A549 (cell line): Measurements from ENCODE around the gene ASCL5.

Experiments used
- CHD2 ChIP-seq: fragments of 150-350 bp; IDR thresholded peaks from 2 replicates; pipeline ENCODE4 v1.6.1; 2014; ENCODE audit warnings: low read length; ENCODE audit not compliant: partially characterized antibody
- CTCF ChIP-seq: fragments of >200 bp; sonication (Bioruptor Twin); formaldehyde crosslinking; IDR thresholded peaks from 3 replicates; pipeline ENCODE4 v1.5.1; 2016
- ESRRA ChIP-seq: fragments of 150-350 bp; IDR thresholded peaks from 2 replicates; pipeline ENCODE4 v1.6.1; 2014; ENCODE audit warnings: mild to moderate bottlenecking, low read length, borderline replicate concordance
- HMGXB4 ChIP-seq: fragments of 250-450 bp; sonication (Bioruptor Pico); IDR thresholded peaks from 2 replicates; pipeline ENCODE4 v1.5.0; 2021; ENCODE audit warnings: mild to moderate bottlenecking, moderate library complexity, borderline replicate concordance
- JUN ChIP-seq, 2 experiments: fragments of >200 bp; sonication (Bioruptor Twin); formaldehyde crosslinking; IDR thresholded peaks; 2 replicates in 1 of 2; 3 replicates in 1 of 2; pipeline ENCODE4 v1.6.1; 2016 to 2017
- POLR2A ChIP-seq: IDR thresholded peaks from 2 replicates; pipeline ENCODE4 v1.6.1; 2012; ENCODE audit warnings: mild to moderate bottlenecking, low read length
- USF2 ChIP-seq: fragments of 450-650 bp; IDR thresholded peaks from 2 replicates; pipeline ENCODE4 v1.6.1; 2014; ENCODE audit warnings: antibody characterized with exemption

GRCh38 chr1:201147396-201148015 lies 20.5 kb upstream of the ASCL5 start:
- TF ChIP-seq POLR2A, result no peak
- TF ChIP-seq CHD2, result no peak
- TF ChIP-seq ESRRA, result no peak
- TF ChIP-seq HMGXB4 (CRISPR knock-in tag), result no peak
- TF ChIP-seq USF2, result no peak
- TF ChIP-seq CTCF, result no peak
- no peak for TF ChIP-seq JUN (IDR thresholded peaks at IDR 0.05)
